ENCODE results near the gene SLC13A5. TPM values are rescaled to one million over a fixed set of nuclear protein-coding genes. Genes with fewer than 3 reads are reported as not detected.

SLC13A5 gene
- 0.19 and 0.26 TPM in 2 replicates for total RNA-seq (2014; rRNA removed; shearing (Covaris generic))

GRCh38 chr17:6713130-6713917, at the start of gene SLC13A5:
TSS of gene SLC13A5 (minus strand) at chr17:6713369. CDS start at chr17:6713333, 36 bp downstream.

GRCh38 chr17:6755731-6756184, 42.6 kb upstream of the SLC13A5 start, which contains the start of gene XAF1:
TSS of gene XAF1 (plus strand) at chr17:6756046. CDS start at chr17:6756079, 33 bp downstream.

GRCh38 chr17:6651354-6651918, 61.7 kb downstream of the SLC13A5 start, which contains the start of the genes C17orf100 and MED31:
TSS of gene C17orf100 (plus strand) at chr17:6651762. CDS start at chr17:6651914, 152 bp downstream.
TSS of gene MED31 (minus strand) at chr17:6651605. CDS start at chr17:6651528, 77 bp downstream.

GRCh38 chr17:6640536-6641246, 72.5 kb downstream of the SLC13A5 start, which contains the start of the genes KIAA0753 and TXNDC17:
TSS of gene KIAA0753 (minus strand) at chr17:6640711. CDS start at chr17:6635103, 5,608 bp downstream.
TSS of gene TXNDC17 (plus strand) at chr17:6641060. CDS start at chr17:6641083, 23 bp downstream.

Small RNA genes lying within 50 kb of the gene (small RNA-seq; reads per million reads assigned to genes)
- gene AC004706.2 (not detected), gene MIR4520-1 (not detected)

Other genes with a start within 250 kb of the SLC13A5 start
- 1.1 TPM in 2 replicates for gene PITPNM3, start 156.8 kb downstream of the SLC13A5 start, total RNA-seq (2014; rRNA removed; shearing (Covaris generic))
- 14.6 and 15.0 TPM in 2 replicates for gene KIAA0753, start 72.7 kb downstream of the SLC13A5 start, total RNA-seq (2014; rRNA removed; shearing (Covaris generic))
- gene TXNDC17, start 72.3 kb downstream of the SLC13A5 start, total RNA-seq (2014; rRNA removed; shearing (Covaris generic)) = 171 and 208 TPM in 2 replicates
- gene MED31, start 61.8 kb downstream of the SLC13A5 start, total RNA-seq (2014; rRNA removed; shearing (Covaris generic)) = 11.1 and 12.5 TPM in 2 replicates
- 0.15 and 0.45 TPM in 2 replicates for gene C17orf100, start 61.6 kb downstream of the SLC13A5 start, total RNA-seq (2014; rRNA removed; shearing (Covaris generic))
- gene XAF1, start 42.7 kb upstream of the SLC13A5 start, total RNA-seq (2014; rRNA removed; shearing (Covaris generic)) = 0.72 and 5.2 TPM in 2 replicates
- not detected in 2 replicates for gene FBXO39, start 62.8 kb upstream of the SLC13A5 start, total RNA-seq (2014; rRNA removed; shearing (Covaris generic))
- gene TEKT1, start 118.4 kb upstream of the SLC13A5 start, total RNA-seq (2014; rRNA removed; shearing (Covaris generic)) = not detected in 2 replicates

Data from A375 (cell line).